ENCODE measurements around the gene PMP22. TPM values are rescaled to one million over a fixed set of nuclear protein-coding genes. Genes with fewer than 3 reads are reported as not detected.

Gene PMP22
- total and polyA plus RNA-seq, 2 of the 13 experiments (the other 11 are each of a cell fraction or from before 2014, with no cell fraction given): 5.7 to 6.2 TPM

DNA sequence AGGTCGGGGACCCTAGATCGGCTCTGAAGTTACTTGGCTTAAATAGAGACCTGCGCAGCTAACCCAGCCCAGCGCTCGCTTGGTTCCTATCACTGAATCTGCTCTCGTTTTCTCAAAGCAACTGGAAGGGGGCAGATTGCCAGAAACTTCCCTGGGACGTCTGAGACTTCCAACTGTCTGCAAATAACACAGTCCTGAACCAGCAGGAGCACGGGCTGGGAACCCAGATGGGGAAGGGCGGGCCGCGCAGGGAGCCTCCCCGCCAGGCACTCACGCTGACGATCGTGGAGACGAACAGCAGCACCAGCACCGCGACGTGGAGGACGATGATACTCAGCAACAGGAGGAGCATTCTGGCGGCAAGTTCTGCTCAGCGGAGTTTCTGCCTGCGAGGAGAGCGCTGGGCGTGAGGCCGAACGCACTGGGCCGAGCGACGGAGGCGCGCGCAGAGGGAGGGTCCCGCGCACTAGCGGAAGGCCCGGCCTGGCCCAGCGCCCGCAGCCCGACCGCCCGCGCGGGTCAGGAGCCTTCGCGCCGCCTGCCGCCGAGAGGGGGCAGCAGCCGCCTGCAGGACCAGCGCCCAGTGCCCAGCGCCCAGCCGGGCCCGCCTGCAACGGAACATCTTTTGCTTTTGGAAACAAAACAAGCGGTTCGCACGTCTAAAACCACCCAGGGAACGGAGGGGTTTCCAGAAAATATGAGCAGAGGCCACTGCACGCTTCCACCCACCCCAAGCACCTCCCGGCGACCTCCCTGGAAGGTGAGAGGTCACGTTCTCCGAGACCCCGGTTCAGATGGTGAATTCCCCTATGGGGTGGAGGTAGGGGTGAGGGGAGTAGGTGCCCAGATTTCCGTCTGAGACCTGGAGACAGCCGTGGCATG, 4.5 kb downstream of the PMP22 start (continued):
- TF ChIP-seq ZNF460 (CRISPR knock-in tag; IDR thresholded peaks at IDR 0.05; ENCODE audit: borderline replicate concordance) (no peak), ZNF672 (CRISPR knock-in tag; IDR thresholded peaks at IDR 0.05) (no peak), ZNF468 (CRISPR knock-in tag; IDR thresholded peaks at IDR 0.05) (no peak), ZSCAN30 (CRISPR knock-in tag; IDR thresholded peaks at IDR 0.05) (no peak), HNRNPH1 (optimal IDR thresholded peaks at IDR 0.05; ENCODE audit: low read depth, low read length) (no peak), ZNF253 (CRISPR knock-in tag; IDR thresholded peaks at IDR 0.05; ENCODE audit: borderline replicate concordance) (no peak), ZNF354B (CRISPR knock-in tag; IDR thresholded peaks at IDR 0.05) (no peak), ZNF20 (CRISPR knock-in tag; IDR thresholded peaks at IDR 0.05) (no peak), NR1H2 (CRISPR knock-in tag; IDR thresholded peaks at IDR 0.05; ENCODE audit: borderline replicate concordance, low read depth) (peak; percentile 60; the same call in 1 of the 2 replicates), ZNF121 (CRISPR knock-in tag; IDR thresholded peaks at IDR 0.05) (peak; percentile 69), ZNF652 (CRISPR knock-in tag; IDR thresholded peaks at IDR 0.05; ENCODE audit: borderline replicate concordance, low read depth) (no peak), ZEB1 (IDR thresholded peaks at IDR 0.05; ENCODE audit: insufficient replicate concordance, low read depth) (no peak)
- TF ChIP-seq, protein P1, sequence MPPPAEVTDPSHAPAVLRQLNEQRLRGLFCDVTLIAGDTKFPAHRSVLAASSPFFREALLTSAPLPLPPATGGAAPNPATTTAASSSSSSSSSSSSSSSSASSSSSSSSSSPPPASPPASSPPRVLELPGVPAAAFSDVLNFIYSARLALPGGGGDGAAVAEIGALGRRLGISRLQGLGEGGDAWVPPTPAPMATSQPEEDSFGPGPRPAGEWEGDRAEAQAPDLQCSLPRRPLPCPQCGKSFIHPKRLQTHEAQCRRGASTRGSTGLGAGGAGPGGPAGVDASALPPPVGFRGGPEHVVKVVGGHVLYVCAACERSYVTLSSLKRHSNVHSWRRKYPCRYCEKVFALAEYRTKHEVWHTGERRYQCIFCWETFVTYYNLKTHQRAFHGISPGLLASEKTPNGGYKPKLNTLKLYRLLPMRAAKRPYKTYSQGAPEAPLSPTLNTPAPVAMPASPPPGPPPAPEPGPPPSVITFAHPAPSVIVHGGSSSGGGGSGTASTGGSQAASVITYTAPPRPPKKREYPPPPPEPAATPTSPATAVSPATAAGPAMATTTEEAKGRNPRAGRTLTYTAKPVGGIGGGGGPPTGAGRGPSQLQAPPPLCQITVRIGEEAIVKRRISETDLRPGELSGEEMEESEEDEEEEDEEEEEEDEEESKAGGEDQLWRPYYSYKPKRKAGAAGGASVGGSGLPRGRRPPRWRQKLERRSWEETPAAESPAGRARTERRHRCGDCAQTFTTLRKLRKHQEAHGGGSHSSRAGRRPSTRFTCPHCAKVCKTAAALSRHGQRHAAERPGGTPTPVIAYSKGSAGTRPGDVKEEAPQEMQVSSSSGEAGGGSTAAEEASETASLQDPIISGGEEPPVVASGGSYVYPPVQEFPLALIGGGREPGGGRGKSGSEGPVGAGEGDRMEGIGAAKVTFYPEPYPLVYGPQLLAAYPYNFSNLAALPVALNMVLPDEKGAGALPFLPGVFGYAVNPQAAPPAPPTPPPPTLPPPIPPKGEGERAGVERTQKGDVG (CRISPR knock-in tag; IDR thresholded peaks at IDR 0.05; ENCODE audit: borderline replicate concordance): no peak
- TF ChIP-seq, protein P2, sequence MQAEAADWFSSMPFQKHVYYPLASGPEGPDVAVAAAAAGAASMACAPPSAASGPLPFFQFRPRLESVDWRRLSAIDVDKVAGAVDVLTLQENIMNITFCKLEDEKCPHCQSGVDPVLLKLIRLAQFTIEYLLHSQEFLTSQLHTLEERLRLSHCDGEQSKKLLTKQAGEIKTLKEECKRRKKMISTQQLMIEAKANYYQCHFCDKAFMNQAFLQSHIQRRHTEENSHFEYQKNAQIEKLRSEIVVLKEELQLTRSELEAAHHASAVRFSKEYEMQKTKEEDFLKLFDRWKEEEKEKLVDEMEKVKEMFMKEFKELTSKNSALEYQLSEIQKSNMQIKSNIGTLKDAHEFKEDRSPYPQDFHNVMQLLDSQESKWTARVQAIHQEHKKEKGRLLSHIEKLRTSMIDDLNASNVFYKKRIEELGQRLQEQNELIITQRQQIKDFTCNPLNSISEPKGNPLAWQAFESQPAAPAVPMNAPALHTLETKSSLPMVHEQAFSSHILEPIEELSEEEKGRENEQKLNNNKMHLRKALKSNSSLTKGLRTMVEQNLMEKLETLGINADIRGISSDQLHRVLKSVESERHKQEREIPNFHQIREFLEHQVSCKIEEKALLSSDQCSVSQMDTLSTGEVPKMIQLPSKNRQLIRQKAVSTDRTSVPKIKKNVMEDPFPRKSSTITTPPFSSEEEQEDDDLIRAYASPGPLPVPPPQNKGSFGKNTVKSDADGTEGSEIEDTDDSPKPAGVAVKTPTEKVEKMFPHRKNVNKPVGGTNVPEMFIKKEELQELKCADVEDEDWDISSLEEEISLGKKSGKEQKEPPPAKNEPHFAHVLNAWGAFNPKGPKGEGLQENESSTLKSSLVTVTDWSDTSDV (CRISPR knock-in tag; IDR thresholded peaks at IDR 0.05): 0 out of 2 replicates have a peak, but pooled peaks have one; percentile 38
- TF ChIP-seq, protein P3, sequence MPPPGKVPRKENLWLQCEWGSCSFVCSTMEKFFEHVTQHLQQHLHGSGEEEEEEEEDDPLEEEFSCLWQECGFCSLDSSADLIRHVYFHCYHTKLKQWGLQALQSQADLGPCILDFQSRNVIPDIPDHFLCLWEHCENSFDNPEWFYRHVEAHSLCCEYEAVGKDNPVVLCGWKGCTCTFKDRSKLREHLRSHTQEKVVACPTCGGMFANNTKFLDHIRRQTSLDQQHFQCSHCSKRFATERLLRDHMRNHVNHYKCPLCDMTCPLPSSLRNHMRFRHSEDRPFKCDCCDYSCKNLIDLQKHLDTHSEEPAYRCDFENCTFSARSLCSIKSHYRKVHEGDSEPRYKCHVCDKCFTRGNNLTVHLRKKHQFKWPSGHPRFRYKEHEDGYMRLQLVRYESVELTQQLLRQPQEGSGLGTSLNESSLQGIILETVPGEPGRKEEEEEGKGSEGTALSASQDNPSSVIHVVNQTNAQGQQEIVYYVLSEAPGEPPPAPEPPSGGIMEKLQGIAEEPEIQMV (CRISPR knock-in tag; IDR thresholded peaks at IDR 0.05; ENCODE audit: low read depth): no peak; the same call in 1 of the 2 replicates
- TF ChIP-seq, protein P4, sequence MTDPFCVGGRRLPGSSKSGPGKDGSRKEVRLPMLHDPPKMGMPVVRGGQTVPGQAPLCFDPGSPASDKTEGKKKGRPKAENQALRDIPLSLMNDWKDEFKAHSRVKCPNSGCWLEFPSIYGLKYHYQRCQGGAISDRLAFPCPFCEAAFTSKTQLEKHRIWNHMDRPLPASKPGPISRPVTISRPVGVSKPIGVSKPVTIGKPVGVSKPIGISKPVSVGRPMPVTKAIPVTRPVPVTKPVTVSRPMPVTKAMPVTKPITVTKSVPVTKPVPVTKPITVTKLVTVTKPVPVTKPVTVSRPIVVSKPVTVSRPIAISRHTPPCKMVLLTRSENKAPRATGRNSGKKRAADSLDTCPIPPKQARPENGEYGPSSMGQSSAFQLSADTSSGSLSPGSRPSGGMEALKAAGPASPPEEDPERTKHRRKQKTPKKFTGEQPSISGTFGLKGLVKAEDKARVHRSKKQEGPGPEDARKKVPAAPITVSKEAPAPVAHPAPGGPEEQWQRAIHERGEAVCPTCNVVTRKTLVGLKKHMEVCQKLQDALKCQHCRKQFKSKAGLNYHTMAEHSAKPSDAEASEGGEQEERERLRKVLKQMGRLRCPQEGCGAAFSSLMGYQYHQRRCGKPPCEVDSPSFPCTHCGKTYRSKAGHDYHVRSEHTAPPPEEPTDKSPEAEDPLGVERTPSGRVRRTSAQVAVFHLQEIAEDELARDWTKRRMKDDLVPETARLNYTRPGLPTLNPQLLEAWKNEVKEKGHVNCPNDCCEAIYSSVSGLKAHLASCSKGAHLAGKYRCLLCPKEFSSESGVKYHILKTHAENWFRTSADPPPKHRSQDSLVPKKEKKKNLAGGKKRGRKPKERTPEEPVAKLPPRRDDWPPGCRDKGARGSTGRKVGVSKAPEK (CRISPR knock-in tag; IDR thresholded peaks at IDR 0.05; ENCODE audit: borderline replicate concordance): 0 out of 2 replicates have a peak, but pooled peaks have one; percentile 42

All from HepG2 (cell line).